Heart left ventricle (tissue), 13 donors: ENCODE results near the gene UBXN7.

Experiments used
- CTCF ChIP-seq, 12 donors: fragments of 200-600 bp; sonication (generic) in 4 of 12; IDR thresholded peaks; one replicate each; pipeline versions ENCODE4 v1.5.0 to v1.8.0; 2018 to 2022; ENCODE audit warnings: antibody characterized with exemption in 12 of 12, mild to moderate bottlenecking in 5 of 12
- POLR2A ChIP-seq, 2 donors: fragments of 450-650 bp; IDR thresholded peaks; one replicate each; pipeline ENCODE4 v1.6.1; 2017; ENCODE audit warnings: antibody characterized with exemption in 2 of 2, mild to moderate bottlenecking in 2 of 2, moderate library complexity in 2 of 2
- donor health status: ischemic (EF 13 %, LVEDD 7.1; RV severe dilation, severe dysfunction).
- donor health status: DM: no; HTN: yes; CAD: no.
- donor health status: DM: no; HTN: no; CAD: no.
- donor health status: ischemic (EF 25% LVEDD 6.9; RV normal size, moderate dysfunction).
- donor health status: ischemic (EF 25% LVEDD 5.7; RV mildly dilated, moderate dysfunction).
- donor health status: ischemic (EF 35%, LVEDD 5.7; RV mildly dilated, moderate dysfunction).
- donor health status: nonischemic (EF 11% LVEDD 7.7; RV severe dilation, severe dysfunction).
- donor health status: DM: yes; HTN: yes; CAD: no.
- donor health status: PGD.
- donor health status: ischemic (EF 29% LVEDD 5.4; RV normal size, mild dysfunction).
- donor health status: nonischemic (EF 23%, LVEDD 6.1; RV moderate dilation, normal function).

- TF ChIP-seq CTCF (IDR thresholded peaks at IDR 0.05) (no peak), POLR2A (IDR thresholded peaks at IDR 0.05) (no peak)
Measured at GRCh38 chr3:196444500-196444894, 12.3 kb upstream of the UBXN7 start.
